GM10266 (cell line): ENCODE results near the gene KLHL17.

Experiments
- DNase-seq: peaks from one replicate; pipeline ENCODE4 v3.0.0; 2012; ENCODE audit errors: extremely low spot score
- TF ChIP-seq, protein P1 (sequence below): IDR thresholded peaks from 2 replicates; pipeline ENCODE4 v1.5.1; 2012; ENCODE audit warnings: mild to moderate bottlenecking, low read depth; ENCODE audit not compliant: control insufficient read depth, insufficient read depth; ENCODE audit errors: missing control alignments

KLHL17 gene

DNA sequence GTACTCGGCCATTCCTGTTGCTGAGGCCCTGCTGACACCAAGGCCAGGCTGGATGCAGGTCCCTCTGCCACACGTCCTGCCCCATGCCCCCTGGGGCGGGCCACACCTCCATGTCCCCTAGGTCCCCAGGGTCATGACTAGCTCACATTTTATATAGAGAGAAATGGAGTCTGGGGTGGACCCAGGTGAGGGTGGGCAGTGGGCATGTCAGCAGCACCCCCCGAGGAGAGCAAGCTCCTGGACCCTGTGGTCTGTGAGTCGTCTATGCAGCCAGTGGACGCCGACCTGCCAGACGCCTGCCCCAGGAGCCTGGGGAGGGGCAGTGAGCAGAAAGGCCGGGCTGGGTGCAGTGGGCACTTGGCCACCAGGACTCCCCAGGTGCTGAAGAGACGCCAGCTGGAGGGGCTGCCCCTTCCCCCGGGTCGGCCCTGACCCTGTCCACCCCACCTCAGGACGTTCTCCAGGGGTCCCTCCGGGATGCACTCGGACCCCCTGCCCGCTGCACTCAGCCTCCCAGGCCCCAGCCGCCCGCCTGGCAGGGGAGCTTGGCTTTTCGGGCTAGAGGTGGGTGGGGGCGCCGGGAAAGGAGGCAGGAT, 20.8 kb upstream of the KLHL17 start:
- TF ChIP-seq, protein P1, sequence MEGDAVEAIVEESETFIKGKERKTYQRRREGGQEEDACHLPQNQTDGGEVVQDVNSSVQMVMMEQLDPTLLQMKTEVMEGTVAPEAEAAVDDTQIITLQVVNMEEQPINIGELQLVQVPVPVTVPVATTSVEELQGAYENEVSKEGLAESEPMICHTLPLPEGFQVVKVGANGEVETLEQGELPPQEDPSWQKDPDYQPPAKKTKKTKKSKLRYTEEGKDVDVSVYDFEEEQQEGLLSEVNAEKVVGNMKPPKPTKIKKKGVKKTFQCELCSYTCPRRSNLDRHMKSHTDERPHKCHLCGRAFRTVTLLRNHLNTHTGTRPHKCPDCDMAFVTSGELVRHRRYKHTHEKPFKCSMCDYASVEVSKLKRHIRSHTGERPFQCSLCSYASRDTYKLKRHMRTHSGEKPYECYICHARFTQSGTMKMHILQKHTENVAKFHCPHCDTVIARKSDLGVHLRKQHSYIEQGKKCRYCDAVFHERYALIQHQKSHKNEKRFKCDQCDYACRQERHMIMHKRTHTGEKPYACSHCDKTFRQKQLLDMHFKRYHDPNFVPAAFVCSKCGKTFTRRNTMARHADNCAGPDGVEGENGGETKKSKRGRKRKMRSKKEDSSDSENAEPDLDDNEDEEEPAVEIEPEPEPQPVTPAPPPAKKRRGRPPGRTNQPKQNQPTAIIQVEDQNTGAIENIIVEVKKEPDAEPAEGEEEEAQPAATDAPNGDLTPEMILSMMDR, result no peak
- DNase-seq, result no peak

DNA sequence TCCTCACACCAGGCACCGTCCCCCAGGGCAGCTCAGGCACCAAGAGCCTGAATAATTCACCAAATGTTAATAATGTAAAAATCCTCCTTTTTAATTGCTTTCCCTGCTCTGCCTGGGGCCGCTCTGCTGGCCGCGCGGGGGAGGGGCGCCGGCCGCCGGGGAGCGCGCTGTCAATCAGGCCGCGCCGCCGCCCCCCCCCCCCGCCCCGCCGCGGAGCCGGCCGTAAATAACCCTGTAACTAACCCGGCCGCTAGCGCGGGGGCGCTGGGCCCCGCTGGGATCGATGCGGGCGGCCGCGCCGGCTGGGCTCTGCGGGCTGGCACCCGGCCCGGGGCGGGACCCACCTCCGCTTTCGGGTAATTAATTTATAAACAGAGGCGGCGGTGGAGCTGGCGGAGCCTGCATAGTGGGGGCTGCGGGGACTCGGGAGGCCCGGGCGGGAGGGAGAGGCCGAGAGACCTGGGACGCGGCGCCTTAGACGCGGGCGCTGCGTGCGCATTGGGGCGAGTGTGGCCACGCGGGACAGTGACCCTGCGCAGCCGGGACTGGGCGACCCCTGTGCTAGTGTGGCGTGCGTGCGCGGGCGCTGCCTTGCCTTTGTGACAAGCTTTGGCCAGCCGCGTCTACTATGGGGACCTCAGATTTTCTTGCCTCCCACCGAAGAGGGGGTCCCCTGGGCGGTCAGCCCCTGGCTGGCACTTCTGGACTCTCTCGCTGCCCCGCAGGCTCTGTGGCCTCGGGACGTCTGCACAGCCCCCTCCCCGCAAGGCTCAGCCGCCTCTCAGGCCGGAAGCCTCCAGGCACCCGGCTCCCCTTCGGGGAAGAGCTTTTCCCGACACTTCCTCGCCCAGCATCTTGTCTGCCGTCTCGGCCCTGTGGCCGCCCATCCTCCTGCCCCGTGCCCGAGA, 20.0 kb upstream of the KLHL17 start:
- peak; percentile 85 for DNase-seq
- TF ChIP-seq, protein P1, result no peak

GRCh38 chr1:941015-941587, 19.3 kb upstream of the KLHL17 start:
- TF ChIP-seq, protein P1, result no peak
- DNase-seq, result peak; percentile 69

- DNase-seq, result peak; percentile 83
- TF ChIP-seq, protein P1, result no peak
These were observed 18.6 kb upstream of the KLHL17 start for GRCh38 chr1:941588-942383.

DNA sequence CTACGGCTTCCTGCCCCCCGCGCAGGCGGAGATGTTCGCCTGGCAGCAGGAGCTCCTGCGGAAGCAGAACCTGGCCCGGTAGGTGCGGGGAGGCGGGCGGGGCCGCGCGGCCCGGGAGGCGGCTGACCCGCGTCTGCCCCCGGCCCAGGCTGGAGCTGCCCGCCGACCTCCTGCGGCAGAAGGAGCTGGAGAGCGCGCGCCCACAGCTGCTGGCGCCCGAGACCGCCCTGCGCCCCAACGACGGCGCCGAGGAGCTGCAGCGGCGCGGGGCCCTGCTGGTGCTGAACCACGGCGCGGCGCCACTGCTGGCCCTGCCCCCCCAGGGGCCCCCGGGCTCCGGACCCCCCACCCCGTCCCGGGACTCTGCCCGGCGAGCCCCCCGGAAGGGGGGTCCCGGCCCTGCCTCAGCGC, 18.0 kb upstream of the KLHL17 start:
- TF ChIP-seq, protein P1, result no peak

DNA sequence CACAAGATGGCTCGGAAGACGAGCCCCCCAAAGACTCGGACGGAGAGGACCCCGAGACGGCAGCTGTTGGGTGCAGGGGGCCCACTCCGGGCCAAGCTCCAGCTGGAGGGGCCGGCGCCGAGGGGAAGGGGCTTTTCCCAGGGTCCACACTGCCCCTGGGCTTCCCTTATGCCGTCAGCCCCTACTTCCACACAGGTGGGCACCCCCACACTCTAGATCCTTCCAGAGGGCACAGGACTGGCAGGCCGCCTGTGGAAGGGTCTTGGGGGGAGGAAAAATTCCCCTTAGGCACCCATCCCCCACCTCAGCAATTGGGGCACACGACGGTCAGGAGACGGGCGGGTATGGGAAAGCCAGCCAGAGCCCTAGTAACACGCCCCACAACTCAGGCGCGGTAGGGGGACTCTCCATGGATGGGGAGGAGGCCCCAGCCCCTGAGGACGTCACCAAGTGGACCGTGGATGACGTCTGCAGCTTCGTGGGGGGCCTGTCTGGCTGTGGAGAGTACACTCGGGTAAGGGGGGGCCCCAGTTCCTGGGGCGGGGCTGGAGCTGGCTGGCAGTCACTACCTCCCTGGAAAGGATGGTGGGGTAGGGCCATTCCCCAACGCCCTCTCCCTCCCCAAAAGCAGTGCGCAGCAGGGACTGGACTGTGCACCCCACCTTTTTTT, 17.4 kb upstream of the KLHL17 start:
- DNase-seq, result no peak
- TF ChIP-seq, protein P1, result no peak

More for the DNA sequence above, 18.0 kb upstream of the KLHL17 start:
- no peak for DNase-seq
